HG03469 (cell line): ENCODE data around the gene CLEC4F.
"Not testable (repeated sequence)": the region's sequence is repeated elsewhere in the genome, so short reads cannot be mapped to it uniquely, and the experiment has no call there.

Source experiments
- ATAC-seq: cut with Tn5 transposase; IDR thresholded peaks from one replicate; pipeline ENCODE4 v1.9.1; 2021; ENCODE audit warnings: mild to moderate bottlenecking, moderate library complexity, moderate number of reproducible peaks; ENCODE audit not compliant: unreplicated experiment

CLEC4F gene

GRCh38 chr2:70827388-70827787 lies 7.0 kb upstream of the CLEC4F start:
- ATAC-seq: no peak

- ATAC-seq: no peak
These were observed 6.4 kb upstream of the CLEC4F start for GRCh38 chr2:70826696-70827350.

- no peak for ATAC-seq
These were observed 2.9 kb upstream of the CLEC4F start for GRCh38 chr2:70823249-70823648.

GRCh38 chr2:70822843-70823242 lies 2.4 kb upstream of the CLEC4F start:
- no peak for ATAC-seq

- no peak for ATAC-seq
These were observed 3.0 kb downstream of the CLEC4F start for GRCh38 chr2:70817284-70817954.

GRCh38 chr2:70816726-70817125 lies 3.7 kb downstream of the CLEC4F start:
- ATAC-seq: no peak

- ATAC-seq: no peak
These were observed 11.1 kb downstream of the CLEC4F start for GRCh38 chr2:70808983-70809958.

GRCh38 chr2:70807828-70808118 lies 12.6 kb downstream of the CLEC4F start:
- no peak for ATAC-seq

GRCh38 chr2:70807102-70807827 lies 13.1 kb downstream of the CLEC4F start:
- no peak for ATAC-seq

- no peak for ATAC-seq
These were observed 13.8 kb downstream of the CLEC4F start for GRCh38 chr2:70806620-70807019.

- no peak for ATAC-seq
These were observed 14.4 kb downstream of the CLEC4F start for GRCh38 chr2:70806013-70806412.

- ATAC-seq: no peak
These were observed 18.7 kb downstream of the CLEC4F start for GRCh38 chr2:70801607-70802263.

- no peak for ATAC-seq
These were observed 20.7 kb downstream of the CLEC4F start for GRCh38 chr2:70799706-70800105.

GRCh38 chr2:70797996-70798395 lies 22.4 kb downstream of the CLEC4F start:
- not testable (repeated sequence) for ATAC-seq

- ATAC-seq: no peak
These were observed 22.9 kb downstream of the CLEC4F start for GRCh38 chr2:70797506-70797905.

- no peak for ATAC-seq
These were observed 24.1 kb downstream of the CLEC4F start for GRCh38 chr2:70796262-70796661.

- ATAC-seq: no peak
These were observed 25.0 kb downstream of the CLEC4F start for GRCh38 chr2:70795164-70795995.

- no peak for ATAC-seq
These were observed 26.9 kb downstream of the CLEC4F start for GRCh38 chr2:70793450-70793849.

GRCh38 chr2:70790136-70790828 lies 30.1 kb downstream of the CLEC4F start, which contains the start of gene FIGLA:
Gene FIGLA, minus strand, starts transcription at chr2:70790643. Its CDS starts 5 bp downstream, at chr2:70790638.
- no peak for ATAC-seq
